GM21381 (cell line): ENCODE measurements around the gene EMX1.

ENCODE experiments used
- ATAC-seq: cut with Tn5 transposase; IDR thresholded peaks from one replicate; pipeline ENCODE4 v1.9.1; 2021; ENCODE audit warnings: mild to moderate bottlenecking, moderate library complexity; ENCODE audit not compliant: unreplicated experiment

Gene EMX1

DNA sequence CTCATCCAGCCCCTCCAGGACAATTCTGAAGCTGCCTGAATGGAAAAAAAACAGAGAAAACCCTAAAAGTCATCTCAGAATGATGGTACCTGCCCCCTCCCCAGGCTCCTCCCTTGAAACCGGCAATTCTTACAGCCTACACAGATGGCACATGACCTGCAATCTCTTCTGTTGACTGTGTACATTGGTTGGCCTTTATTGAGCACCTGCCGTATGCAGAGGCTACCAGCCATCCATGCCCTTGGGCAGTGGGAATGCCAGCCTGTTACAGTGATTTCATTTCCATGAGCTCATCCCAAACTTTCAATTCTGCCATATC is 57.1 kb downstream of the EMX1 start:
- ATAC-seq = no peak

- ATAC-seq = no peak
Measured at GRCh38 chr2:72975017-72975416, 57.7 kb downstream of the EMX1 start.

GRCh38 chr2:72979896-72980295 is 62.6 kb downstream of the EMX1 start:
- ATAC-seq = no peak

- no peak for ATAC-seq
Measured at GRCh38 chr2:72980535-72981217, 63.4 kb downstream of the EMX1 start.

- no peak for ATAC-seq
Measured at GRCh38 chr2:72981536-72981935, 64.2 kb downstream of the EMX1 start.

DNA sequence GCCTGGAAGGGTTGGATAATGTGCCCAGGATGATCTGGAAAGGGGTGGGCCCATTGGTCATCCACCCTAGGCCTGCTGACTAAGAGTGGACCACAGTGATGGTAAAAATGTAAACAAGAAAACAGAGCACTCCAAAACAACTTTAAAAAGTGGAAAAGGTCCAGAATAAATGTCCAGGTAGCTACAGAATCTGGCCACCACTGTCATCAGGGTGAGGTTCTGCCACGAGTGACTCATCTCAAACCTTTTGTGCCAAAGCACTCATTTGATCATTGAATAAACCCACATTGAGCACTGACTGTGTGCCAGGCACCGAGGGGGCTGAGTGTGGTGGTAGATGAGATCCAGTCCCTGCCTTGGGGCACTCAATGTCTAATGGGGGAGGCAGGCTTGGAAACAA is 64.9 kb downstream of the EMX1 start:
- no peak for ATAC-seq

DNA sequence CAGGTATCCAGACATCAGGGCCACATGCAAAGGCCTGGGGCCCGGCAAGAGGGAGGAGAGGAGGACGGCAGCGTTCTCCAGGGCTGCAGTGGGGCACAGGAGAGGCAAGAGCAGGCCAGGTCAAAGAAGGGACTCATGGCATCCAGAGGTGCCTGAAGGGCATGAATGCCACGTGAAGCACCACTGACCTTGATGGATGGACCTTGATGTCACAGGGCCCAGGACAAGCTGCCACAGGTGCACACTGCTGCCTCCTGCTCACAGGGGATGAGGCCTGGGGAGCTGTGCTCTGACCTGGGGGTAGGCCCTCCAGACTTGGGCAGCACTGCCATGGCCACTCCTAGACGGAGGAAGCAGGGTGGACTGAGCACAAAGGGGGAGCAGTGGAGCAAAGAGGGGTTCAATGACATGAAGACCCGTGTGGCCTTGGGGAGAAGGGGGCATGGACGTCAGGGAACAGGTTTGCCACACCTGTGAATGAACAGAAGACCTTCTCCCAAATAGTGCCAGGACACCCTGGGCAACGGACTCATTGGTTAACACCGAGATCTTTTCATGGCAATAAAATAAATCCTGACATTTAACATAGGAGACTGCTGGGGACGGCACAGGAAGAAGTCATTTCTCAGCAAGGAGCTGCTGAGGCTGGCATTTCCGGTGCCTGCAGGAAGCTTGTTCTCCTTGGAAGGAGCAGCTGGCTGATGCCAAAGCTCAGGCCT is 65.6 kb downstream of the EMX1 start:
- no peak for ATAC-seq

GRCh38 chr2:72983500-72984161 is 66.3 kb downstream of the EMX1 start:
- ATAC-seq = no peak

DNA sequence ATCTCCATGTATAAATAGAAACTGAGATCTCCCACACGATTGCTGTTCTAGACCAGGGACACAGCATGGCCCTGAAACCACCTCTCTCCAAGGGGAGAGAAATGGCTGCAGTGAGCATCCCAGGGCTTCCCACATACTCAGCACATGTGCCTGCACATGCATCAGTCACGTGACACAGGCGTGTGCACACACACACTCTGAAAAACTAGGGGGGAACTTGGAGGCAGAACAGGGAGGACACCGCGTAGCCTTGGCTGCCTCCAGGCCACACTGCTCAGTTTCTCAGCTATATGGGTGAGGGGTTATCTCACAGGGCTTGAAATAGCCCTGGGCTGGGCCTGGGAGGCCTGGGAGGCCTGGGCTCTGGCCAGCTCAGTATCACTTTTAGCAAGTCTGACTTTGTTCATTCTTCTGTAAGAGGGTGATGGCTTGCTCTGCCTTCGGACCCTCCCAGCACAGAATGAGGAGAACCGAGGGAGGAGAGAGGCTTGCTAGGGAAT is 66.9 kb downstream of the EMX1 start:
- ATAC-seq = no peak
